ENCODE results near the gene CUL4A. TPM values are rescaled to one million over a fixed set of nuclear protein-coding genes. Genes with fewer than 3 reads are reported as not detected.
A peak's percentile ranks its signal among the peaks of the same experiment; 100 is the strongest.

The CUL4A gene
- total RNA-seq, 1 donor from 2014 or later = 116 TPM

GRCh38 chr13:113207890-113208420, 1.5 kb upstream of the CUL4A start:
- no peak for DNase-seq (ENCODE audit: low read depth, low spot score)

DNA sequence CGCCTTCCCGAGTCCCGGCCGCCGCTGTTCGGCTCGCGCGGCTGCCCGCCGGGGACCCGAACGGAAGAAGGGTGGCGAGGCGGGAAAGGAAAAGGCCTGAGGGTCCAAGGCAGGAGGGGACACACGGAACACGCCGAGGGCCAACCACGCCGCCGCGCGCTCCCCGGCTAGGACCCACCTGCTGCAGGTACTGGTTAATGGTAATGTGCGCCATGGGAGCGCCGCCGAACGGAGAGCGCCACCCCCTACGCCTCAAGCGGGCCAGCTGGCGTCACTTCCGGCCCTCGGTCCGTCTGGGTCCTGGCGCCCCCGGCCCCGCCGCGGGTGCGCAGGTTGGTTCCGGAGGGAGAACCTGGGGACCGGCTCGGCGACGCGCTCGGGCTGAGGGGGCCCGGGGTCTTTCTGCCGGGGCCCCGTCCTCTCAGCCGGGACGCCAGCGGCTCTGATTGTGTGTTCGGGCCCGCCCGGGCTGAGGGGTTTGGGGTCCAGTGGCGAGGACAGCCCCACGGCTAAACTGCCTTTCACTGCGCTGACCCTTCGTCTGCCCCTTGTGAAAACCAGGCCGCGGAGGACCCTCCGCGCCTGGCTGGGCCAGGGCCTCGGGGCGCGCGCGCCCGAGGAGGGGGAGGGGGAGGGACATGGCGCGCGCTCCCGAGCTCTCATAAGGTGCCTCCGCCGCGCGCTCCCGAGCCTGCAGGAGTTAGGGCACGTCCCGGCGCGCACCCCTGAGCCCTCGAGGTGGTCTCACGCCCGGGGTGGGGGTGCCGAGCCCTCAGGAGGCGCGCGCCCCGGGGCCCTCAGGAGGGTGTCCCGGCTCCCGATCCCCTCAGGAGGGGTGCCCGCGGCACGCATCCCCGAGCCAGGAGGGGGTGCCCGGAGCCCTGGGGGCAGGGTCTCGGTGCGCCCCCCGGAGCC, 735 bp upstream of the CUL4A start, which contains the start of gene PCID2:
Gene PCID2 (minus strand): TSS at position 249 of the 915 bp plus-strand sequence. CDS start 35 bp downstream, at position 214.
- DNase-seq (ENCODE audit: low read depth, low spot score) = peak; percentile 59

DNA sequence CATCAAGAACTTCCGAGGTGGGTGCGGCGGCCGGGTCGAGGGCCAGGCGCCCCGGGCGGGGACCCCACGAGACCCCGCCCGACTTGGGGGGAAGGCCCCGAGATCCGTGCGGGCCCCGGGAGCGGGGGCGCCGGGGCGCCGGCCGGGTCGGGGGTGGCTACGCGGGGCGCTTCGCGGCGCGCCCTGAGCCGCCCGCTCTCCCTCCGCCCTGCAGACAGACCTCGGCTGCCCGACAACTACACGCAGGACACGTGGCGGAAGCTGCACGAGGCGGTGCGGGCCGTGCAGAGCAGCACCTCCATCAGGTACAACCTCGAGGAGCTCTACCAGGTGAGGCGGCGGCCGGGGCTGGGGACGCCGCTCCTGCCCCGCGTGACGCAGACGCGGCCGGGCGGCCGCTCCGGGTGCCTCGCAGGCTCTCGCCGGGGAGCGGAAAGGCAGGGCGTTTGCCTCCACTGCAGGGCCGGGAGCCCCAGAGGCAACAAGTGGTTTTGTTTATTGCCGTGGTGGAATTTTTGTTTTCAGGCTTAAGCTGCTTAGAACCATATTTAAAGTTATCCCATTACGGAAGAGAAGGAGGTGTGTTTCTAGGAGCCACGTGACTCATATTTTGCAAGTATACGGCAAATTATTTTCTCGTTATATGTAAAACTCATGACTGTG, 477 bp downstream of the CUL4A start:
- no peak for DNase-seq (ENCODE audit: low read depth, low spot score)

GRCh38 chr13:113210833-113211232, 1.4 kb downstream of the CUL4A start:
- no peak for DNase-seq (ENCODE audit: low read depth, low spot score)

- no peak for DNase-seq (ENCODE audit: low read depth, low spot score)
These were observed 2.4 kb downstream of the CUL4A start for GRCh38 chr13:113211774-113212173.

DNA sequence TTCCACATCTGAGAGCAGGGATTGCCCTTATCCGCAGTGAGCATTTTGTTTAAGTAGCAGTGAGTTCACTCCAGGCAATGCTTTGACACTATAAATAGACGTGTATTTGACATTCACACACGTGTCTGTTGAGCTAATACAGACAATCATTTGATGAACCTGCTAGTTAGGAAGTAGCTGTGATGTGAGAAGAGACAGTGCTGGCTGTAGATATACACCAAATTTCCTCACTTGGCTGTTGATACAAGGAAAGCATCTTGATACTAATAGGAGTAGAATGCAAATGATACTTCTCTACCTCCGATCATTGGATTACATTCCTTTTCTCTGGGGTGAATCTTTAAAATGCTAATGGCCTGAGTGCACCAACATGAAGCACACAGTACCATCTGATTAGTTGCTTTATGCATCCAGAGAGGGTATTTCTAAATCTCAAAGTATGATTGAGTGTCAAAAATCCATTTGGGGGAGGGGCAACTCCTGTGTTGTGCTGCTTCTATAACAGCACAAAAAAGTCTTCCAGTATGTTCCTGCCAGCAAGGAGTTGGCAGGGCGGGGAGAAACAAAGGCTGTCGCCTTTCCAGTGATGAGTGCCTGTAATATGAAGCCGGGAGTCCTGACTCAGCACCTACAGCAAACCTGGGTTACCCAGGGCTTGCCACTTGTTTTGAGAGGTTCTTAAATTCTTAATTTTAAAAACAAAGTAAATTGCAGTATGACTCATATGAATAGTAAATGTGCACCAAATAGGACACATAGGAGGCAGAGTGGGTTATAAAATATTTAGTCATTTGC, 7.0 kb downstream of the CUL4A start:
- no peak for DNase-seq (ENCODE audit: low read depth, low spot score)

GRCh38 chr13:113218586-113218985, 9.2 kb downstream of the CUL4A start:
- no peak for DNase-seq (ENCODE audit: low read depth, low spot score)

GRCh38 chr13:113219256-113219940, 10.0 kb downstream of the CUL4A start:
- DNase-seq (ENCODE audit: low read depth, low spot score) = no peak

DNA sequence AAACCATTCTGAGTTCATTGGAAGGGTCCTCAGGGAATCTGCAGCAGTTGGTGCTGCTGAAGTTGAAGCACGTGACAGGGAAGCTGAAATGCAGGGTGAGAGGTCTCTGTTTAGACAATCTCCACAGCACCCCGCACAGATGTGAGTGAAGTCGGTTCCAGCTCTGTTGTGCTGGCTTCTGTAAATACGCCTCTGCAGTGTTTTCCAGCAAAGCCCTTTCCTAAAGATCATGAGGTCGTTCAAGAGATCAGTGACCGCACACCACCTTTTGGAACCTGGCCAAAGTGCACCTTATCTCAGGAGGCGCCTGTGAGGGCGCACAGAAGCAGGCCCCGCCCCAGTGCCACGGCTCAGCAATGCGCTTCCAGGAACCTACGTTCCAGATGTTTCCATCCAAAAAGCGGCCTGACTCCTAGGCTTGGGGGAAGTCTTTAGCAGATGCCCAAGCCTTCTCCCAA, 10.8 kb downstream of the CUL4A start:
- no peak for DNase-seq (ENCODE audit: low read depth, low spot score)

GRCh38 chr13:113220877-113221276, 11.5 kb downstream of the CUL4A start:
- DNase-seq (ENCODE audit: low read depth, low spot score) = no peak

GRCh38 chr13:113223070-113223469, 13.7 kb downstream of the CUL4A start:
- DNase-seq (ENCODE audit: low read depth, low spot score) = no peak

DNA sequence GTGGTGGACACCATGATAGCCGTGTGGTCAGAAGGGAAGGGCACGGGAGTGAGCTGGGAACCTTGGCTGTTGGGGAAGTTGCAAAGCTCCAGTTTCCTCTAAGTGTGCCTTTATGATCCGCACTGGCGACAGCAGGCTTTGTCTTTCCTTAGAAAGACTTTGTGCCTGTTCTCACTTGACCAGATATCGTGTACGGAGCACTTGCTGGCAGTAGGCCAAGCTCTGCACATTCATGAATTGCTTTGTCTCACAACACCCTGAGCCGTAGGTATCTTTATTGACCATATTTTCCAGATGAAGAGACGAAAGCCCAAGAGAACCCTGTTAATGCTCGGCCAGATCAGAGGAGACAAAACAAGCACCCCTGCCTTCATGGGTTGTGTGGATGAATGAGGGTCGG, 15.1 kb downstream of the CUL4A start:
- no peak for DNase-seq (ENCODE audit: low read depth, low spot score)

- no peak for DNase-seq (ENCODE audit: low read depth, low spot score)
These were observed 16.1 kb downstream of the CUL4A start for GRCh38 chr13:113225515-113225914.

DNA sequence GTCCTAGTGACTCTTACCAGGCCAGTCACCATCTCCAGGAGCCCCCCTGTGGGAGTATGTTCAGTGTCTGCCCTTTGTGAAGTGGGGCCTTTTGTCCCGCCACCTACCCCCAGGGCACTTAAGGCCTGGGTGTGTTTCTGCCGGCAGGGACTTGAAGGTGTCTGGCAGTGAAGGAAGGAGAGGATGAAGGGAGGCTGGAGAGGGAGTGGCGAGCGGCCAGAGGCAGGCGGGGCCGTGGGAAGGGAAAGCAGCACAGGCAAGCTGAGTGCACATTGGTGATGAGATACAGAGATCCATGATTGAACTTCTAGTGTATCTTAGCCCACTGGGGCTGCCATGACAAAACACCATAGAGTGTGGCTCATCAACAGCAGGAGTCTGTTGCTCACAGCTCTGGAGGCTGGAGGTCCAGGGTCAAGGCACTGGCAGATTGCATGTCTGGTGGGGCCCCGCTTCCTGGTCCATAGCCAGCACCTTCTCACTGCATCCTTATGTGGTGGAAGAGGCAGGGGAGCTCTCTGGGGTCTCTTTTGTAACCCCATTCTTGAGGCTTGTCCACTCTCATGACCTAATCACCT, 17.5 kb downstream of the CUL4A start:
- DNase-seq (ENCODE audit: low read depth, low spot score) = no peak

DNA sequence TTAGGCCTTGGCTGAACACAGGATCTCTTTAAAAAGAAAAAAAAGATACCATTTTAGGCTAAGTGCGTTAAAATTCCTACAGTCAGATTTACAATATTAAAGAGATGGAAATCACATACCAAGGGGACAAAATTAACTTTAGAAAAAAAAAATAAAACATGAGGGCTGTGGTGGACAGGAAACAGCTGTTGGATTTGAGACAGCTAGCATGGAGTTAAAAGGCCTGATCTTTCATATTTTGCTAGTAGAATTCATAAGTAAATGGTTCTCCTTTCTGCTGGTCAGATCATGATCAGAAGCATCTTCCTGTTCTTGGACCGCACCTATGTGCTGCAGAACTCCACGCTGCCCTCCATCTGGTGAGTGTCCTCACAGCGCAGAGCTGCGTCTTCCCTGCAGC, 19.7 kb downstream of the CUL4A start:
- no peak for DNase-seq (ENCODE audit: low read depth, low spot score)

DNA sequence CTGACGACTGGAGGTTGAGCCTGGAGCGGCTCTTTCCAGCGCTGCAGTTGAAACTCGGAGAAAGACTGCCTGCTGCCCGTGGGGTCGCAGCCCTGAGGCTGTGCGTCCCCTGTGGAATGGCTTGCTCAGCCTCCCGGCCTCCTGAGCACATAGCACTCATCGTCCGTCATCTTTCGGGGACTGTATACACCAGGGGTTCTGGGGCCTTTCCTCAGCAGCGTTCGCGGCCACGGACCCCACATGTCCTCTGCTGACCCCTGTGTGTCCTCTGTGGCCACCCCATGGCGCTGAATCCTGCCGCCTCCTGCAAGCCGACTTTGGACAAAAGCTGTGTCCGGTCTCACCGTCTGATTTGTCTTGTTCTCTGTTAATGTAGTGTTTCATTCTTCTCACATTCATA, 20.4 kb downstream of the CUL4A start:
- no peak for DNase-seq (ENCODE audit: low read depth, low spot score)

- no peak for DNase-seq (ENCODE audit: low read depth, low spot score)
These were observed 22.1 kb downstream of the CUL4A start for GRCh38 chr13:113231306-113232207.

DNA sequence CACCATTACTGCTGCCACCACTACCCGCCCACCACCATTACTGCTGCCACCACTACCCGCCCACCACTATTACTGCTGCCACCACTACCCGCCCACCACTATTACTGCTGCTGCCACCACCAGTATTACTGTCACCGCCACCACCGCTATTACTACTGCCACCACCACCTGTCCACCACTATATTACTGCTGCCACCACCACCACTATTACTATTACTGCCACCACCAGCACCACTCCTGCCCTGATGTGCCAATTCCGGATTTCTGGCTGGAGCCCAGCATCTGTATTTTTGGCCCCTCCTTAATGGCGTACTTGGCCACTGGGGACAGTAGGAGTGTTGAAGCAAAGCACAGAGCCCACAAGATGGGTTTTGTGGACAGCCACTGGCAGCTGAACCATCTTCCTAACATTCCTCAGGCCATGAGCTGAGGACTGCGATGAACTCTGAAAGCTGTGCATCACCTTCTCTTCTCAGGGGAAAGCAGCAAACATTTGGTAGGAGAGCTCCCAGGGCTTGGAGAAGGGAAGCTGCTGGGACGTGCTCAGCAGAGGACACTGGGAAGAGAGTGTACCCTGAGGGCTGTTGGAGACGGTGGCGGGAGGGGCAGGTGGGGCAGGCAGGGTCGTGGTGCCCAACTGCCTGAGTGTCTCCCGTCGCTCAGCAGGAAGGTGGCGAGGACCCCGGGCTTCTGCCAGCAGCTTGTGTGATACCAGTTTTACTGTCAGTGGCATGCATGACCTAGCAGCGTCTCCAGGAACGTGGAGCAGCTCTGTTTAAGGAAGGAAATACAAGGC, 23.0 kb downstream of the CUL4A start:
- no peak for DNase-seq (ENCODE audit: low read depth, low spot score)

GRCh38 chr13:113233101-113233500, 23.7 kb downstream of the CUL4A start:
- DNase-seq (ENCODE audit: low read depth, low spot score) = no peak

Data from pulmonary artery endothelial cell (primary cell).